IMR-90 (cell line): ENCODE results near the gene CAMKMT. TPM values are rescaled to one million over a fixed set of nuclear protein-coding genes. Genes with fewer than 3 reads are reported as not detected.

ENCODE experiments used
- ATAC-seq: fragments of 200-7000 bp; cut with Tn5 transposase; 2 replicates; pipeline ENCODE4 v1.9.1; 2020; ENCODE audit warnings: low read depth, mild to moderate bottlenecking, moderate library complexity
- BruUV-seq: library from RNA; stranded (reverse); fragments of 400-500 nt; replicated peaks from 2 replicates; lab custom pipeline; 2021; lab: Mats Ljungman, UMichigan
- CTCF ChIA-PET: fragments of 300-600 bp; formaldehyde crosslinking; extraction: SDS; loops from one replicate; lab custom pipeline; 2021; ENCODE audit warnings: antibody characterized with exemption; lab: Yijun Ruan, JAX
- POLR2A ChIA-PET: fragments of 300-600 bp; sonication (Branson Sonifier 250); formaldehyde crosslinking; loops from one replicate; lab custom pipeline; 2022; ENCODE audit warnings: antibody characterized with exemption; ENCODE audit not compliant: unreplicated experiment; lab: Charles Lee
- DNase-seq: peaks from one replicate; pipeline ENCODE4 v3.0.0; 2013
- H2AFZ ChIP-seq: replicated peaks from 2 replicates; pipeline ENCODE3; 2013; ENCODE audit warnings: low read length, mild to moderate bottlenecking; ENCODE audit not compliant: poor library complexity
- H2AK5ac ChIP-seq: 2 replicates; pipeline ENCODE4 v1.6.1; 2013; ENCODE audit warnings: low read depth, low read length, inconsistent platforms
- H2AK9ac ChIP-seq: replicated peaks from 2 replicates; pipeline ENCODE3; 2013; ENCODE audit warnings: mild to moderate bottlenecking, low read depth, low read length, moderate library complexity; ENCODE audit not compliant: poor library complexity
- H2BK120ac ChIP-seq: 2 replicates; pipeline ENCODE4 v1.6.1; 2013; ENCODE audit warnings: low read depth, low read length, inconsistent platforms
- H2BK15ac ChIP-seq: 3 replicates; pipeline ENCODE4 v1.6.1; 2013; ENCODE audit warnings: low read depth, low read length, inconsistent platforms
- H2BK20ac ChIP-seq: 2 replicates; pipeline ENCODE4 v1.6.1; 2013; ENCODE audit warnings: low read depth, mild to moderate bottlenecking, inconsistent platforms, low read length, moderate library complexity
- H2BK5ac ChIP-seq: 2 replicates; pipeline ENCODE4 v1.6.1; 2013; ENCODE audit warnings: mild to moderate bottlenecking, low read depth, low read length, inconsistent platforms; ENCODE audit not compliant: poor library complexity, severe bottlenecking
- H3K14ac ChIP-seq: replicated peaks from 2 replicates; pipeline ENCODE4 v1.6.1; 2013; ENCODE audit warnings: low read depth, low read length, inconsistent platforms
- H3K18ac ChIP-seq: 2 replicates; pipeline ENCODE4 v1.6.1; 2013; ENCODE audit warnings: low read depth, low read length, control low read depth
- H3K23ac ChIP-seq: 2 replicates; pipeline ENCODE4 v1.6.1; 2013; ENCODE audit warnings: low read depth, low read length, inconsistent platforms
- H3K27ac ChIP-seq: 2 replicates; pipeline ENCODE4 v1.5.1; 2013; ENCODE audit warnings: mild to moderate bottlenecking, control low read depth, low read length; ENCODE audit not compliant: insufficient read depth
- H3K27me3 ChIP-seq: 2 replicates; pipeline ENCODE4 v1.6.1; 2013; ENCODE audit warnings: low read length; ENCODE audit not compliant: control insufficient read depth, insufficient read depth
- H3K36me3 ChIP-seq: 2 replicates; pipeline ENCODE4 v1.6.1; 2013; ENCODE audit warnings: low read length, mixed read lengths; ENCODE audit not compliant: control insufficient read depth, insufficient read depth
- H3K4ac ChIP-seq: 2 replicates; pipeline ENCODE4 v1.6.1; 2013; ENCODE audit warnings: low read depth, low read length, inconsistent platforms
- H3K4me1 ChIP-seq: 2 replicates; pipeline ENCODE4 v1.6.1; 2013; ENCODE audit warnings: low read length, mixed read lengths; ENCODE audit not compliant: control insufficient read depth, insufficient read depth
- H3K4me2 ChIP-seq: 2 replicates; pipeline ENCODE4 v1.6.1; 2013; ENCODE audit warnings: low read depth, mild to moderate bottlenecking, control low read depth, low read length, moderate library complexity
- H3K4me3 ChIP-seq: 2 replicates; pipeline ENCODE4 v1.5.1; 2013; ENCODE audit warnings: low read depth, mild to moderate bottlenecking, control low read depth, low read length, moderate library complexity; ENCODE audit not compliant: insufficient read depth
- H3K56ac ChIP-seq: 2 replicates; pipeline ENCODE4 v1.6.1; 2013; ENCODE audit warnings: low read length, inconsistent platforms; ENCODE audit not compliant: insufficient read depth; ENCODE audit errors: extremely low read depth
- H3K79me1 ChIP-seq, 2 experiments: 2 replicates each; pipeline ENCODE4 v1.6.1; 2013; ENCODE audit warnings: low read length in 2 of 2, inconsistent platforms in 1 of 2, low read depth in 1 of 2
- H3K9ac ChIP-seq: 2 replicates; pipeline ENCODE4 v1.6.1; 2013; ENCODE audit warnings: low read depth, low read length, control low read depth
- H3K9me1 ChIP-seq: 2 replicates; pipeline ENCODE4 v1.6.1; 2013; ENCODE audit warnings: low read length, inconsistent platforms; ENCODE audit not compliant: insufficient read depth
- H3K9me3 ChIP-seq: 2 replicates; pipeline ENCODE4 v1.6.1; 2013; ENCODE audit warnings: low read length; ENCODE audit not compliant: control insufficient read depth, insufficient read depth
- H4K20me1 ChIP-seq: 2 replicates; pipeline ENCODE4 v1.6.1; 2013; ENCODE audit warnings: low read length, inconsistent platforms; ENCODE audit not compliant: insufficient read depth
- H4K5ac ChIP-seq: 2 replicates; pipeline ENCODE4 v1.6.1; 2013; ENCODE audit warnings: mild to moderate bottlenecking, low read depth, low read length, control low read depth
- H4K8ac ChIP-seq, 2 experiments: 2 replicates each; pipeline ENCODE4 v1.6.1; 2013; ENCODE audit warnings: low read depth in 2 of 2, low read length in 2 of 2, control low read depth in 1 of 2, inconsistent platforms in 1 of 2
- H4K91ac ChIP-seq: 2 replicates; pipeline ENCODE4 v1.6.1; 2013; ENCODE audit warnings: low read depth, low read length, inconsistent platforms; ENCODE audit not compliant: insufficient read depth
- CEBPB ChIP-seq: IDR thresholded peaks from 2 replicates; pipeline ENCODE4 v1.6.1; 2012; ENCODE audit warnings: low read depth, low read length, improper control_type of control experiment
- CHD1 ChIP-seq: IDR thresholded peaks from 2 replicates; pipeline ENCODE4 v1.6.1; 2012; ENCODE audit warnings: low read depth, low read length, improper control_type of control experiment
- MAFK ChIP-seq: IDR thresholded peaks from 2 replicates; pipeline ENCODE4 v1.6.1; 2012; ENCODE audit warnings: low read depth, low read length, improper control_type of control experiment
- WGBS, 2 experiments: methylation state at CpG; one replicate each; pipeline versions ENCODE4 v1.1.5 to v1.1.7; 2013; ENCODE audit warnings: missing lambda C conversion rate in 2 of 2; ENCODE audit not compliant: insufficient read length in 1 of 2; ENCODE audit errors: extremely low coverage in 2 of 2; 5-methylcytosine and 5-hydroxymethylcytosine counted together
- dilution Hi-C: fragments of 300-500 bp; cut with HindIII; formaldehyde crosslinking; loops from one replicate; pipeline ENCODE4 v1.14.3; 2018; ENCODE audit warnings: low sequenced_read_pairs; ENCODE audit not compliant: unreplicated experiment
- in situ Hi-C: fragments of 300-500 bp; cut with MboI; formaldehyde crosslinking; loops from 3 replicates; pipeline ENCODE4 v1.14.3; 2019; ENCODE audit warnings: low sequenced_read_pairs, inconsistent platforms, mixed read lengths
- intact Hi-C: fragments of 100-400 bp; cut with micrococcal nuclease; formaldehyde crosslinking; loops from 2 replicates; pipeline ENCODE4 v1.10.0; 2022
- polyA plus RNA-seq, 3 experiments: library from polyadenylated mRNA; depleted of rRNA; stranded (reverse); fragments of >200 nt; gene quantifications; 2 replicates each; pipeline ENCODE4 v1.2.3, GENCODE V29; 2012; ENCODE audit warnings: low replicate concordance in 1 of 3
- total RNA-seq: library from RNA; depleted of rRNA; stranded (reverse); fragments of >200 nt; gene quantifications from 2 replicates; pipeline ENCODE4 v1.2.3, GENCODE V29; 2012

CAMKMT gene
- total and polyA plus RNA-seq, 2 of the 4 experiments (the other 2 are of a cell fraction): 4.4 to 6.8 TPM

DNA sequence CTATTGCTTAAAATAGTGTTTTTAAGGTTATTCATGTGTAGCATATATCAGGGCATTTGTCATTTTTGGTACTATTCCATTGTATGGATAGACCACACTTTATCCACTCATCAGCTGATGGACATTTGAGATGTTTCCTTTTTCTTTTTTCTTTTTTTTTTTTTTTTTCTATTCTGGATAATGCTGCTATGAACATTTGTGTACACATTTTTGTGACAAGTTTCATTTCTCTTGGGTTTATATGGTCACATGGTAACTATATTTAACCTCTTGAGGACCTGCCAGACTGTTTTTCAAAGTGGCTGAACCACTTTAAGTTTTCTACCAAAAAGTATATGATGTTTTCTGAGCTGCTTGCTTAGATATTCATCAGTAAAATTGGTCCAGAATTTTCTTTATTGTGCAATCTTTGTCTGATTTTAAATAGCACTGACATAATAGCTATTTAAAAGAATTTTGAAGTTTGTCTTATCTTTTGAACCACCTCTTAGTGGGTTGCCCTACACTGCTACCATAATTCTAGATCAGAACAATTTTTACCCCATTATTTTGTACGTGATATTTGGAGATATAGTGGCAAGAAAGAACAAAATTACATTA, 360.4 kb downstream of the CAMKMT start:
- Histone ChIP-seq H3K9me1 (no peaks in the 10 kb centered on the region), H3K23ac (no peak overlapping the region)
- CTCF ChIA-PET: interaction anchor here (1.6 kb wide), 1 partner anchor 242 kb away, joined by 8 read pairs; no protein-coding TSS in a partner anchor

More for the DNA sequence above, 360.4 kb downstream of the CAMKMT start:
- Histone ChIP-seq H2BK120ac (no peak overlapping the region), H3K9ac (no peak overlapping the region), H3K27me3 (no peaks in the 10 kb centered on the region; the same call in 1 of the 2 replicates), H3K4ac (no peak overlapping the region), H2BK5ac (no peak overlapping the region), H3K9me3 (no peaks in the 10 kb centered on the region), H4K20me1 (no peaks in the 10 kb centered on the region), H2BK15ac (no peak overlapping the region), H3K79me1 (no peaks in the 10 kb centered on the region), H3K4me2 (no peak overlapping the region), H3K36me3 (no peaks in the 10 kb centered on the region), H2AFZ (no peak overlapping the region), H4K91ac (no peak overlapping the region), H3K4me1 (no peaks in the 10 kb centered on the region), H2AK5ac (no peak overlapping the region), H3K14ac (no peak overlapping the region), H3K27ac (no peak overlapping the region), H3K18ac (no peak overlapping the region), H4K8ac (no peak overlapping the region), H2BK20ac (no peak overlapping the region), H3K4me3 (no peak overlapping the region), H2AK9ac (no peak overlapping the region), H3K56ac (no peak overlapping the region), H4K5ac (no peak overlapping the region)
- ATAC-seq: no peak
- intact Hi-C loops (no loop called here), dilution Hi-C loops (no loop called here), in situ Hi-C loops (no loop called here)
- WGBS, 2 experiments: no CpG with 5 or more reads among the region's 1 CpG
- peak; percentile 68 for TF ChIP-seq CEBPB
- TF ChIP-seq CHD1: no peak
- no peak for TF ChIP-seq MAFK
- BruUV-seq: no TSS peak
- DNase-seq: no peak
- POLR2A ChIA-PET: no interaction called here
